B cell (primary cell): Measurements from ENCODE around the gene CERK. TPM values are rescaled to one million over a fixed set of nuclear protein-coding genes. Genes with fewer than 3 reads are reported as not detected.

Experiments used
- ATAC-seq: fragments of 200-7000 bp; cut with Tn5 transposase; one replicate; pipeline ENCODE4 v1.10.0; 2021; ENCODE audit warnings: low read depth, mild to moderate bottlenecking, moderate number of reproducible peaks, moderate library complexity
- CTCF ChIA-PET: fragments of 350-600 bp; sonication (Branson Sonifier 250); formaldehyde crosslinking; loops from one replicate; lab custom pipeline; 2021; ENCODE audit warnings: antibody characterized with exemption, inconsistent platforms; lab: Charles Lee
- POLR2A ChIA-PET: fragments of 350-600 bp; sonication (Branson Sonifier 250); formaldehyde crosslinking; loops from one replicate; lab custom pipeline; 2021; ENCODE audit warnings: antibody characterized with exemption; lab: Charles Lee
- DNase-seq: peaks from one replicate; pipeline ENCODE4 v3.0.0; 2013
- H2AFZ ChIP-seq: 2 replicates; pipeline ENCODE4 v1.6.1; 2012; ENCODE audit warnings: mild to moderate bottlenecking, low read depth, low read length; ENCODE audit not compliant: insufficient read depth, poor library complexity, severe bottlenecking
- H3K27ac ChIP-seq, 2 donors: 1 replicate in 1 of 2; 2 replicates in 1 of 2; pipeline ENCODE4 v1.5.1; 2012 to 2013; ENCODE audit warnings: low read length in 2 of 2, mild to moderate bottlenecking in 2 of 2, moderate library complexity in 1 of 2
- H3K27me3 ChIP-seq, 4 experiments: fragments of 200-600 bp in 1 of 4; sonication (generic) in 1 of 4; replicated peaks in 1 of 4; 1 replicate in 2 of 4; 2 replicates in 2 of 4; pipeline versions ENCODE4 v1.6.1 to v1.7.0; 2013 to 2016; ENCODE audit warnings: low read length in 3 of 4, mild to moderate bottlenecking in 2 of 4, mixed read lengths in 1 of 4, moderate library complexity in 1 of 4; ENCODE audit not compliant: insufficient read depth in 4 of 4, control insufficient read depth in 3 of 4; ENCODE audit errors: control extremely low read depth in 1 of 4
- H3K36me3 ChIP-seq, 2 experiments: replicated peaks in 1 of 2; 1 replicate in 1 of 2; 2 replicates in 1 of 2; pipeline versions ENCODE4 v1.6.1 to v1.7.1; 2013; ENCODE audit warnings: low read length in 1 of 2; ENCODE audit not compliant: insufficient read depth in 2 of 2, control insufficient read depth in 1 of 2; ENCODE audit errors: control extremely low read depth in 1 of 2, extremely low read depth in 1 of 2
- H3K4me1 ChIP-seq, 2 donors: fragments of 200-600 bp in 1 of 2; sonication (generic) in 1 of 2; 1 replicate in 1 of 2; 2 replicates in 1 of 2; pipeline versions ENCODE4 v1.5.1 to v1.6.1; 2013 to 2017; ENCODE audit warnings: low read length in 2 of 2; ENCODE audit not compliant: control insufficient read depth in 2 of 2, insufficient read depth in 2 of 2
- H3K4me2 ChIP-seq: replicated peaks from 2 replicates; pipeline ENCODE3; 2012; ENCODE audit warnings: mild to moderate bottlenecking, low read depth, low read length; ENCODE audit not compliant: poor library complexity, severe bottlenecking
- H3K4me3 ChIP-seq, 5 experiments: fragments of 200-600 bp in 1 of 5; sonication (generic) in 1 of 5; 1 replicate in 3 of 5; 2 replicates in 2 of 5; pipeline versions ENCODE4 v1.5.1 to v1.7.0; 2011 to 2016; ENCODE audit warnings: low read length in 4 of 5, mild to moderate bottlenecking in 4 of 5, low read depth in 2 of 5, control low read depth in 1 of 5, moderate library complexity in 1 of 5; ENCODE audit not compliant: insufficient read depth in 1 of 5; ENCODE audit errors: control extremely low read depth in 1 of 5, extremely low read depth in 1 of 5
- H3K79me2 ChIP-seq: fragments of 200-600 bp; sonication (generic); one replicate; pipeline ENCODE4 v1.6.0; 2016; ENCODE audit warnings: low read length; ENCODE audit not compliant: control insufficient read depth, insufficient read depth
- H3K9ac ChIP-seq: fragments of 200-600 bp; sonication (generic); 2 replicates; pipeline ENCODE4 v1.6.1; 2017; ENCODE audit warnings: mild to moderate bottlenecking, low read length, moderate library complexity
- H3K9me3 ChIP-seq, 3 donors: one replicate each; pipeline versions ENCODE4 v1.6.1 to v1.7.1; 2013; ENCODE audit warnings: low read length in 2 of 3; ENCODE audit not compliant: control insufficient read depth in 2 of 3, insufficient read depth in 1 of 3; ENCODE audit errors: control extremely low read depth in 1 of 3
- H4K20me1 ChIP-seq: 2 replicates; pipeline ENCODE4 v1.6.0; 2012; ENCODE audit warnings: mild to moderate bottlenecking, low read length; ENCODE audit not compliant: insufficient read depth, control insufficient read depth, poor library complexity, severe bottlenecking
- H3K27ac Mint-ChIP-seq: one replicate; pipeline ENCODE4 v1.8.0; 2021; ENCODE audit warnings: mixed read lengths
- H3K27me3 Mint-ChIP-seq: one replicate; pipeline ENCODE4 v1.8.0; 2021; ENCODE audit warnings: mixed read lengths
- H3K4me1 Mint-ChIP-seq: one replicate; pipeline ENCODE4 v1.8.0; 2021; ENCODE audit warnings: mixed read lengths
- H3K4me3 Mint-ChIP-seq: one replicate; pipeline ENCODE4 v1.8.0; 2021; ENCODE audit warnings: mixed read lengths
- H3K9me3 Mint-ChIP-seq: one replicate; pipeline ENCODE4 v1.8.0; 2022; ENCODE audit warnings: mixed read lengths; ENCODE audit not compliant: insufficient read depth
- CTCF ChIP-seq: fragments of 200-600 bp; IDR thresholded peaks from one replicate; pipeline ENCODE4 v1.8.0; 2022; ENCODE audit warnings: antibody characterized with exemption, mild to moderate bottlenecking
- EZH2 ChIP-seq: IDR thresholded peaks from 2 replicates; pipeline ENCODE4 v1.6.1; 2012; ENCODE audit warnings: borderline replicate concordance, low read depth, mild to moderate bottlenecking, moderate library complexity, low read length; ENCODE audit not compliant: insufficient read depth, poor library complexity, severe bottlenecking
- WGBS: methylation state at CpG from one replicate; pipeline ENCODE4 v1.1.5; 2013; ENCODE audit warnings: missing lambda C conversion rate; ENCODE audit not compliant: insufficient coverage; 5-methylcytosine and 5-hydroxymethylcytosine counted together
- intact Hi-C: fragments of 100-400 bp; cut with micrococcal nuclease; formaldehyde crosslinking; loops from one replicate; pipeline ENCODE4 v1.10.0; 2022
- polyA plus RNA-seq: library from polyadenylated mRNA; depleted of rRNA; stranded (reverse); fragments of >200 nt; gene quantifications from 2 replicates; pipeline ENCODE4 v1.2.3, GENCODE V29; 2012
- total RNA-seq, 2 donors: library from RNA; stranded (reverse); fragments of 120-200 nt in 1 of 2; gene quantifications; 1 replicate in 1 of 2; 2 replicates in 1 of 2; pipeline versions ENCODE4 v1.2.3 to v1.2.4, GENCODE V29; 2013 to 2022

CERK gene
- total and polyA plus RNA-seq, 2 donors (not counting 1 experiment from before 2014, with no cell fraction given): 23.2 to 48.3 TPM

DNA sequence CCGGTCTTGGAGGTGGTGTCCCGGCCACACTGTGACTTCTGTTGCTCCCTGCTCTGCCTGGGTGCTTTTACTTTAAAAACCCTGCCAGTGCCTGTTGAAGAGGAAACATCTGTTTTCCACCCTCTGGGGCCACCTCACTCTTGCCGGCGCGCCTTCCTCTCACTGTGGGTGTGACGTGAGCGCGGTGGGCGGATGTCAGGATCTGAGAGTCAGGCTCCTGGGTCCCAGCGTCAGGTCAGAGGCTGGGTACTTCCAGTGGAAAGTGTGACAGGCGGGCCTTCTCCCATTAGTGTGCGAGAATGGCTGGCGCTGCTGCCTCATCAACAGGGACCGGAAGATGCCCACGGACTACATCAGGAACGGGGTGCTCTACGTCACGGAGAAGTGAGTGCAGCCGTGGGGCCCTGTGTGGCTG lies 63.7 kb downstream of the CERK start:
- H3K9me3 Mint-ChIP-seq: no peaks in the 10 kb centered on the region
- CTCF ChIA-PET: interaction anchor here (0.8 to 4.3 kb wide), 2 partner anchors 94 to 111 kb away, joined by 5 to 28 read pairs; no protein-coding TSS in a partner anchor
- Histone ChIP-seq H3K27me3 (peaks cover 0 to 21% (median 0%) of the 10 kb centered on the region in 4 experiments), H3K27ac (peak overlapping the region in 1 of 2 donors; percentile 65), H3K9me3 (peaks cover 0 to 6% (median 0%) of the 10 kb centered on the region in 3 donors), H4K20me1 (peaks cover 78% of the 10 kb centered on the region), H3K4me2 (peak overlapping the region; percentile 76), H3K4me3 (peak overlapping the region; percentile 2 to 40 (median 27)), H3K79me2 (peaks cover 32% of the 10 kb centered on the region), H3K36me3 (peaks cover 0 to 48% of the 10 kb centered on the region in 2 experiments), H3K9ac (peak overlapping the region; percentile 40), H2AFZ (peak overlapping the region; percentile 13), H3K4me1 (peaks cover 32 to 39% of the 10 kb centered on the region in 2 donors)
- H3K4me1 Mint-ChIP-seq: peaks cover 34% of the 10 kb centered on the region
- H3K27ac Mint-ChIP-seq: peak overlapping the region; percentile 92
- intact Hi-C loops: loop anchor here (1.0 to 5.0 kb wide), 4 partner anchors 10 to 87 kb away; no protein-coding TSS in a partner anchor
- TF ChIP-seq EZH2: no peak
- no peak for TF ChIP-seq CTCF
- no peaks in the 10 kb centered on the region for H3K27me3 Mint-ChIP-seq
- POLR2A ChIA-PET: interaction anchor here (1.9 kb wide), 1 partner anchor 81 kb away, joined by 5 read pairs; no protein-coding TSS in a partner anchor
- WGBS: 4% methylated on average over 19 of the region's 19 CpGs
- H3K4me3 Mint-ChIP-seq: peak overlapping the region; percentile 93
- ATAC-seq (peak; percentile 78), DNase-seq (peak; percentile 89)

DNA sequence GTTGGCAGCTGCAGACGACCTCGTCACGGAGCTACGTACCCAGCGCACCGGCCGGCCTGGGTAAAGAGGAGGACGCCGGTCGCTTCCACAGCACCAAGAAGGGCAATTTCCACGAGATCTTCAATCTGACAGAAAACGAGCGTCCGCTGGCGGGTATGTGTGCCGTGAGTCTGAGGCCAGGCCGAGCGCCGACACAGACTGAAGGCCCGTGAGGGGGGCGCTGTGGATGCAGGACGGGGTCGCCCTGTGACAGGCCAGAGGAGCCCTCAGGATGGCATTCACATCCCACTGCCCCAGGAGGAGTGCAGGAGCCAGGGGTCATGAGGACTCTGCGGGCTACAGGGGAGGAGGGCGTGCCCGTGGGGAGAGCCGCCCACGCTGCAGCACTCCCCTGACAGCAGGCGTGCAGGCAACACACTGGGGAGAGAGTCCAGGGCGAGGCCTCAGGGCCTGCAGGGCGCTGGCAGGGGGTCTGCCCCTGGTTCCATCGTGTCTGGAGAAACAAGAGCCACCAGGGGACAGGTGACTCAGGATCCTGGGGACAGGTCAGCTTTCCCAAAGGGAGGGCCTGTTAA lies 64.3 kb downstream of the CERK start:
- 61% methylated on average over 32 of the region's 32 CpGs for WGBS
- peak overlapping the region; percentile 76 for H3K4me2 ChIP-seq
- peak overlapping the region; percentile 40 for H3K9ac ChIP-seq
- H2AFZ ChIP-seq: no peak overlapping the region
- no peaks in the 10 kb centered on the region for H3K9me3 Mint-ChIP-seq
- CTCF ChIA-PET: interaction anchor here (0.8 to 4.3 kb wide), 3 partner anchors 8 to 111 kb away, joined by 4 to 28 read pairs (median 5); no protein-coding TSS in a partner anchor
- peaks cover 72% of the 10 kb centered on the region for H4K20me1 ChIP-seq
- peak overlapping the region in 4 of 5 experiments; percentile 11 to 40 (median 28) for H3K4me3 ChIP-seq
- peak overlapping the region; percentile 92 for H3K27ac Mint-ChIP-seq
- POLR2A ChIA-PET: interaction anchor here (1.9 kb wide), 1 partner anchor 80 kb away, joined by 5 read pairs; no protein-coding TSS in a partner anchor
- H3K4me1 ChIP-seq: peaks cover 32 to 39% of the 10 kb centered on the region in 2 donors
- no peak for DNase-seq
- H3K27ac ChIP-seq: peak overlapping the region in 1 of 2 donors; percentile 65
- H3K4me1 Mint-ChIP-seq: peaks cover 34% of the 10 kb centered on the region
- H3K27me3 ChIP-seq: peaks cover 0 to 21% (median 0%) of the 10 kb centered on the region in 4 experiments
- peak; percentile 40 for ATAC-seq
- H3K9me3 ChIP-seq: peaks cover 0 to 4% (median 0%) of the 10 kb centered on the region in 3 donors
- H3K4me3 Mint-ChIP-seq: peak overlapping the region; percentile 93
- intact Hi-C loops: loop anchor here (1.0 to 5.0 kb wide), 4 partner anchors 11 to 86 kb away; no protein-coding TSS in a partner anchor
- peaks cover 0 to 47% of the 10 kb centered on the region in 2 experiments for H3K36me3 ChIP-seq
- H3K27me3 Mint-ChIP-seq: no peaks in the 10 kb centered on the region
- H3K79me2 ChIP-seq: peaks cover 32% of the 10 kb centered on the region
- TF ChIP-seq EZH2 (no peak), CTCF (no peak)
